HepG2 (cell line): Measurements from ENCODE around the gene CD34.

Experiments used
- POLR2A ChIP-seq, 2 experiments: IDR thresholded peaks; 2 replicates each; pipeline ENCODE4 v1.6.1; 2011; ENCODE audit warnings: low read depth in 2 of 2, low read length in 2 of 2, mild to moderate bottlenecking in 1 of 2, moderate library complexity in 1 of 2; ENCODE audit not compliant: insufficient read depth in 1 of 2
- SETDB1 ChIP-seq: sonication (generic); formaldehyde crosslinking; IDR thresholded peaks from 2 replicates; pipeline ENCODE4 v1.5.1; 2020; ENCODE audit warnings: missing genetic modification reagents, mild to moderate bottlenecking, borderline replicate concordance
- SIN3A ChIP-seq: IDR thresholded peaks from 2 replicates; pipeline ENCODE4 v1.6.1; 2011; ENCODE audit warnings: low read depth, mild to moderate bottlenecking, control low read depth, low read length, borderline replicate concordance
- SIN3B ChIP-seq: fragments of 150-350 bp; IDR thresholded peaks from 2 replicates; pipeline ENCODE4 v1.6.1; 2014; ENCODE audit warnings: low read length
- TCF12 ChIP-seq, 2 experiments: fragments of 450-650 bp in 1 of 2; sonication (generic) in 1 of 2; formaldehyde crosslinking in 1 of 2; IDR thresholded peaks; 2 replicates each; pipeline versions ENCODE4 v1.6.1 to v1.8.0; 2017 to 2022; ENCODE audit warnings: antibody characterized with exemption in 1 of 2, mild to moderate bottlenecking in 1 of 2, missing genetic modification reagents in 1 of 2, moderate library complexity in 1 of 2
- TCF7 ChIP-seq: sonication (generic); IDR thresholded peaks from 2 replicates; pipeline ENCODE4 v1.6.1; 2016; ENCODE audit warnings: antibody characterized with exemption, low read depth
- ZSCAN9 ChIP-seq: IDR thresholded peaks from 2 replicates; pipeline ENCODE4 v1.6.1; 2016; ENCODE audit warnings: borderline replicate concordance
- TF ChIP-seq, protein P1 (sequence below): sonication (generic); formaldehyde crosslinking; IDR thresholded peaks from 2 replicates; pipeline ENCODE4 v1.4.0; 2020; ENCODE audit warnings: missing genetic modification reagents
- TF ChIP-seq, protein P2 (sequence below): IDR thresholded peaks from 2 replicates; pipeline ENCODE4 v1.6.1; 2016; ENCODE audit warnings: control low read depth
- TF ChIP-seq, protein P3 (sequence below): conservative IDR thresholded peaks from 2 replicates; pipeline ENCODE4 v1.6.1; 2018; ENCODE audit warnings: missing genetic modification reagents
- TF ChIP-seq, protein P4 (sequence below): sonication (generic); formaldehyde crosslinking; IDR thresholded peaks from 2 replicates; pipeline ENCODE4 v1.8.1; 2022; ENCODE audit warnings: low read depth, mild to moderate bottlenecking, missing genetic modification reagents
- TF ChIP-seq, protein P5 (sequence below), 2 experiments: IDR thresholded peaks; 2 replicates each; pipeline ENCODE4 v1.6.1; 2011 to 2012; ENCODE audit warnings: low read length in 2 of 2, borderline replicate concordance in 1 of 2, low read depth in 1 of 2, mild to moderate bottlenecking in 1 of 2, moderate library complexity in 1 of 2
- TF ChIP-seq, protein P6 (sequence below): sonication (generic); formaldehyde crosslinking; IDR thresholded peaks from 2 replicates; pipeline ENCODE4 v1.5.0; 2020; ENCODE audit warnings: mild to moderate bottlenecking, missing genetic modification reagents, moderate library complexity

DNA sequence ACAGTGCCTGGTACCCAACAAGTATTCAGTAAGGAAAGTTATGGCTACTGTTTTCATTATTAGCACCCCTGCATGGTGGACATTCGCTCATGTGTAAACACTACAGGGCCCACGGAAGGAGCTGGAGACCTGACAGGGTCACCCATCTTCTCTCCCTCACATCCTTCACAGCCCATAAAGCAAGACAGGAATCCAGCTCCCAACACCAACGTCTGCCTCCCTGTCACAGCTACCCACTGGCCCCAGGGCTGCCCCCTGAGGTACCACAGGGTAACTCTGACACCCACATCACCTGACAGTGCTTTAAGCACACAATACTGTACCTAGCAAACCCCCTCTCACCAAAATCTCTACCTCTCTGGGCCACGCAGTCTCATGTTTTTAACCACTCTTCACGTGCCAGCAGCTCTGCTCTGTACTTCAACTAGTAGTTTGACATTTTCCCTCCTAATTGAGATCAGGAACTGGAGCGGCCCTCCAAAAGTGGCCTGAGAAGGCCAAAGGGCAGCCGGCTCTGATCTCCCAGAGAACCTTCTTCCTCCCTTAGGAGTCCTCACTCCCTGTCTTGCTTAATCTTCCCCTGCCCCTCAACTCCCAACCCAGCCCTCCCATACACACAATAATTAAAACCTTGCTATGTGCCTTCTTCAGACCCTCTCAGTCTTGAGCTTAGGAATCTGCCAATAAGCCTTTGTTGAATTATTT is 76.8 kb downstream of the CD34 start:
- TF ChIP-seq TCF7, result no peak
- TF ChIP-seq, protein P1, sequence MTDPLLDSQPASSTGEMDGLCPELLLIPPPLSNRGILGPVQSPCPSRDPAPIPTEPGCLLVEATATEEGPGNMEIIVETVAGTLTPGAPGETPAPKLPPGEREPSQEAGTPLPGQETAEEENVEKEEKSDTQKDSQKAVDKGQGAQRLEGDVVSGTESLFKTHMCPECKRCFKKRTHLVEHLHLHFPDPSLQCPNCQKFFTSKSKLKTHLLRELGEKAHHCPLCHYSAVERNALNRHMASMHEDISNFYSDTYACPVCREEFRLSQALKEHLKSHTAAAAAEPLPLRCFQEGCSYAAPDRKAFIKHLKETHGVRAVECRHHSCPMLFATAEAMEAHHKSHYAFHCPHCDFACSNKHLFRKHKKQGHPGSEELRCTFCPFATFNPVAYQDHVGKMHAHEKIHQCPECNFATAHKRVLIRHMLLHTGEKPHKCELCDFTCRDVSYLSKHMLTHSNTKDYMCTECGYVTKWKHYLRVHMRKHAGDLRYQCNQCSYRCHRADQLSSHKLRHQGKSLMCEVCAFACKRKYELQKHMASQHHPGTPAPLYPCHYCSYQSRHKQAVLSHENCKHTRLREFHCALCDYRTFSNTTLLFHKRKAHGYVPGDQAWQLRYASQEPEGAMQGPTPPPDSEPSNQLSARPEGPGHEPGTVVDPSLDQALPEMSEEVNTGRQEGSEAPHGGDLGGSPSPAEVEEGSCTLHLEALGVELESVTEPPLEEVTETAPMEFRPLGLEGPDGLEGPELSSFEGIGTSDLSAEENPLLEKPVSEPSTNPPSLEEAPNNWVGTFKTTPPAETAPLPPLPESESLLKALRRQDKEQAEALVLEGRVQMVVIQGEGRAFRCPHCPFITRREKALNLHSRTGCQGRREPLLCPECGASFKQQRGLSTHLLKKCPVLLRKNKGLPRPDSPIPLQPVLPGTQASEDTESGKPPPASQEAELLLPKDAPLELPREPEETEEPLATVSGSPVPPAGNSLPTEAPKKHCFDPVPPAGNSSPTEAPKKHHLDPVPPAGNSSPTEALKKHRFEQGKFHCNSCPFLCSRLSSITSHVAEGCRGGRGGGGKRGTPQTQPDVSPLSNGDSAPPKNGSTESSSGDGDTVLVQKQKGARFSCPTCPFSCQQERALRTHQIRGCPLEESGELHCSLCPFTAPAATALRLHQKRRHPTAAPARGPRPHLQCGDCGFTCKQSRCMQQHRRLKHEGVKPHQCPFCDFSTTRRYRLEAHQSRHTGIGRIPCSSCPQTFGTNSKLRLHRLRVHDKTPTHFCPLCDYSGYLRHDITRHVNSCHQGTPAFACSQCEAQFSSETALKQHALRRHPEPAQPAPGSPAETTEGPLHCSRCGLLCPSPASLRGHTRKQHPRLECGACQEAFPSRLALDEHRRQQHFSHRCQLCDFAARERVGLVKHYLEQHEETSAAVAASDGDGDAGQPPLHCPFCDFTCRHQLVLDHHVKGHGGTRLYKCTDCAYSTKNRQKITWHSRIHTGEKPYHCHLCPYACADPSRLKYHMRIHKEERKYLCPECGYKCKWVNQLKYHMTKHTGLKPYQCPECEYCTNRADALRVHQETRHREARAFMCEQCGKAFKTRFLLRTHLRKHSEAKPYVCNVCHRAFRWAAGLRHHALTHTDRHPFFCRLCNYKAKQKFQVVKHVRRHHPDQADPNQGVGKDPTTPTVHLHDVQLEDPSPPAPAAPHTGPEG (CRISPR knock-in tag), result no peak
- TF ChIP-seq, protein P2, sequence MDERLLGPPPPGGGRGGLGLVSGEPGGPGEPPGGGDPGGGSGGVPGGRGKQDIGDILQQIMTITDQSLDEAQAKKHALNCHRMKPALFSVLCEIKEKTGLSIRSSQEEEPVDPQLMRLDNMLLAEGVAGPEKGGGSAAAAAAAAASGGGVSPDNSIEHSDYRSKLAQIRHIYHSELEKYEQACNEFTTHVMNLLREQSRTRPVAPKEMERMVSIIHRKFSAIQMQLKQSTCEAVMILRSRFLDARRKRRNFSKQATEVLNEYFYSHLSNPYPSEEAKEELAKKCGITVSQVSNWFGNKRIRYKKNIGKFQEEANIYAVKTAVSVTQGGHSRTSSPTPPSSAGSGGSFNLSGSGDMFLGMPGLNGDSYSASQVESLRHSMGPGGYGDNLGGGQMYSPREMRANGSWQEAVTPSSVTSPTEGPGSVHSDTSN (CRISPR knock-in tag), result no peak
- no peak for TF ChIP-seq SETDB1
- TF ChIP-seq SIN3B, result no peak
- no peak for TF ChIP-seq ZSCAN9 (CRISPR knock-in tag)
- no peak for TF ChIP-seq SIN3A
- TF ChIP-seq POLR2A (IDR thresholded peaks at IDR 0.05; ENCODE audit: insufficient read depth in 1 of 2, low read depth in 2 of 2, low read length in 2 of 2), result no peak
- no peak for TF ChIP-seq TCF12 (IDR thresholded peaks at IDR 0.05)
- TF ChIP-seq TCF12 (CRISPR knock-in tag; IDR thresholded peaks at IDR 0.05), result no peak
- TF ChIP-seq, protein P3, sequence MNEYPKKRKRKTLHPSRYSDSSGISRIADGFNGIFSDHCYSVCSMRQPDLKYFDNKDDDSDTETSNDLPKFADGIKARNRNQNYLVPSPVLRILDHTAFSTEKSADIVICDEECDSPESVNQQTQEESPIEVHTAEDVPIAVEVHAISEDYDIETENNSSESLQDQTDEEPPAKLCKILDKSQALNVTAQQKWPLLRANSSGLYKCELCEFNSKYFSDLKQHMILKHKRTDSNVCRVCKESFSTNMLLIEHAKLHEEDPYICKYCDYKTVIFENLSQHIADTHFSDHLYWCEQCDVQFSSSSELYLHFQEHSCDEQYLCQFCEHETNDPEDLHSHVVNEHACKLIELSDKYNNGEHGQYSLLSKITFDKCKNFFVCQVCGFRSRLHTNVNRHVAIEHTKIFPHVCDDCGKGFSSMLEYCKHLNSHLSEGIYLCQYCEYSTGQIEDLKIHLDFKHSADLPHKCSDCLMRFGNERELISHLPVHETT (CRISPR knock-in tag), result no peak
- TF ChIP-seq, protein P4, sequence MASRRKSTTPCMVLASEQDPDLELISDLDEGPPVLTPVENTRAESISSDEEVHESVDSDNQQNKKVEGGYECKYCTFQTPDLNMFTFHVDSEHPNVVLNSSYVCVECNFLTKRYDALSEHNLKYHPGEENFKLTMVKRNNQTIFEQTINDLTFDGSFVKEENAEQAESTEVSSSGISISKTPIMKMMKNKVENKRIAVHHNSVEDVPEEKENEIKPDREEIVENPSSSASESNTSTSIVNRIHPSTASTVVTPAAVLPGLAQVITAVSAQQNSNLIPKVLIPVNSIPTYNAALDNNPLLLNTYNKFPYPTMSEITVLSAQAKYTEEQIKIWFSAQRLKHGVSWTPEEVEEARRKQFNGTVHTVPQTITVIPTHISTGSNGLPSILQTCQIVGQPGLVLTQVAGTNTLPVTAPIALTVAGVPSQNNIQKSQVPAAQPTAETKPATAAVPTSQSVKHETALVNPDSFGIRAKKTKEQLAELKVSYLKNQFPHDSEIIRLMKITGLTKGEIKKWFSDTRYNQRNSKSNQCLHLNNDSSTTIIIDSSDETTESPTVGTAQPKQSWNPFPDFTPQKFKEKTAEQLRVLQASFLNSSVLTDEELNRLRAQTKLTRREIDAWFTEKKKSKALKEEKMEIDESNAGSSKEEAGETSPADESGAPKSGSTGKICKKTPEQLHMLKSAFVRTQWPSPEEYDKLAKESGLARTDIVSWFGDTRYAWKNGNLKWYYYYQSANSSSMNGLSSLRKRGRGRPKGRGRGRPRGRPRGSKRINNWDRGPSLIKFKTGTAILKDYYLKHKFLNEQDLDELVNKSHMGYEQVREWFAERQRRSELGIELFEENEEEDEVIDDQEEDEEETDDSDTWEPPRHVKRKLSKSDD, result no peak
- TF ChIP-seq, protein P5, sequence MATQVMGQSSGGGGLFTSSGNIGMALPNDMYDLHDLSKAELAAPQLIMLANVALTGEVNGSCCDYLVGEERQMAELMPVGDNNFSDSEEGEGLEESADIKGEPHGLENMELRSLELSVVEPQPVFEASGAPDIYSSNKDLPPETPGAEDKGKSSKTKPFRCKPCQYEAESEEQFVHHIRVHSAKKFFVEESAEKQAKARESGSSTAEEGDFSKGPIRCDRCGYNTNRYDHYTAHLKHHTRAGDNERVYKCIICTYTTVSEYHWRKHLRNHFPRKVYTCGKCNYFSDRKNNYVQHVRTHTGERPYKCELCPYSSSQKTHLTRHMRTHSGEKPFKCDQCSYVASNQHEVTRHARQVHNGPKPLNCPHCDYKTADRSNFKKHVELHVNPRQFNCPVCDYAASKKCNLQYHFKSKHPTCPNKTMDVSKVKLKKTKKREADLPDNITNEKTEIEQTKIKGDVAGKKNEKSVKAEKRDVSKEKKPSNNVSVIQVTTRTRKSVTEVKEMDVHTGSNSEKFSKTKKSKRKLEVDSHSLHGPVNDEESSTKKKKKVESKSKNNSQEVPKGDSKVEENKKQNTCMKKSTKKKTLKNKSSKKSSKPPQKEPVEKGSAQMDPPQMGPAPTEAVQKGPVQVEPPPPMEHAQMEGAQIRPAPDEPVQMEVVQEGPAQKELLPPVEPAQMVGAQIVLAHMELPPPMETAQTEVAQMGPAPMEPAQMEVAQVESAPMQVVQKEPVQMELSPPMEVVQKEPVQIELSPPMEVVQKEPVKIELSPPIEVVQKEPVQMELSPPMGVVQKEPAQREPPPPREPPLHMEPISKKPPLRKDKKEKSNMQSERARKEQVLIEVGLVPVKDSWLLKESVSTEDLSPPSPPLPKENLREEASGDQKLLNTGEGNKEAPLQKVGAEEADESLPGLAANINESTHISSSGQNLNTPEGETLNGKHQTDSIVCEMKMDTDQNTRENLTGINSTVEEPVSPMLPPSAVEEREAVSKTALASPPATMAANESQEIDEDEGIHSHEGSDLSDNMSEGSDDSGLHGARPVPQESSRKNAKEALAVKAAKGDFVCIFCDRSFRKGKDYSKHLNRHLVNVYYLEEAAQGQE (IDR thresholded peaks at IDR 0.05; ENCODE audit: borderline replicate concordance in 1 of 2, low read depth in 1 of 2, low read length in 2 of 2), result no peak
- TF ChIP-seq, protein P6, sequence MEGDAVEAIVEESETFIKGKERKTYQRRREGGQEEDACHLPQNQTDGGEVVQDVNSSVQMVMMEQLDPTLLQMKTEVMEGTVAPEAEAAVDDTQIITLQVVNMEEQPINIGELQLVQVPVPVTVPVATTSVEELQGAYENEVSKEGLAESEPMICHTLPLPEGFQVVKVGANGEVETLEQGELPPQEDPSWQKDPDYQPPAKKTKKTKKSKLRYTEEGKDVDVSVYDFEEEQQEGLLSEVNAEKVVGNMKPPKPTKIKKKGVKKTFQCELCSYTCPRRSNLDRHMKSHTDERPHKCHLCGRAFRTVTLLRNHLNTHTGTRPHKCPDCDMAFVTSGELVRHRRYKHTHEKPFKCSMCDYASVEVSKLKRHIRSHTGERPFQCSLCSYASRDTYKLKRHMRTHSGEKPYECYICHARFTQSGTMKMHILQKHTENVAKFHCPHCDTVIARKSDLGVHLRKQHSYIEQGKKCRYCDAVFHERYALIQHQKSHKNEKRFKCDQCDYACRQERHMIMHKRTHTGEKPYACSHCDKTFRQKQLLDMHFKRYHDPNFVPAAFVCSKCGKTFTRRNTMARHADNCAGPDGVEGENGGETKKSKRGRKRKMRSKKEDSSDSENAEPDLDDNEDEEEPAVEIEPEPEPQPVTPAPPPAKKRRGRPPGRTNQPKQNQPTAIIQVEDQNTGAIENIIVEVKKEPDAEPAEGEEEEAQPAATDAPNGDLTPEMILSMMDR (CRISPR knock-in tag), result no peak
